Stimulated activated CD8-positive, alpha-beta memory T cell treated with anti-CD3 and anti-CD28 coated beads, Interleukin-15, amount 100 ng/mL, for 4 hours (primary cell): Measurements from ENCODE around the gene GEN1.

Source experiments
- DNase-seq, 2 donors: peaks; one replicate each; pipeline ENCODE4 v3.0.0-alpha.2; 2020; ENCODE audit warnings: low read depth in 2 of 2

Gene GEN1

GRCh38 chr2:17754773-17755425 lies 961 bp downstream of the GEN1 start:
- DNase-seq = no peak

DNA sequence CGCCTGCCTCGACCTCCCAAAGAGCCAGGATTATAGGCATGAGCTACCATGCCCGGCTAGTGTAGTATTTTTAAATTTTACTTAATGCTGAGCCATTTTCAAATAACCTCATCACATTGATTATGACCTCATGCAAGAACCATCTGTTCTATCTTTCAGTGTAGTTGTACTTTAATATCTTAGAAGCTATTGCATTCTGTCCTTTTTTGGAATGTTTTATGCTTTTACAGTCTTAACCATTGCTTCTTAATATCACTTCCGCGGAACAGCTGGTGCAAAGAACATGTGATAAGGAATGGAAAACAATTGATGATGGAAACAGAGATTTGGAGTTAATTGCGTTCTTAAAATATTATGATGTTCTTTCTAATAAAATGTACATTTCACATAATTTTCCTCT lies 2.7 kb downstream of the GEN1 start:
- DNase-seq = no peak

DNA sequence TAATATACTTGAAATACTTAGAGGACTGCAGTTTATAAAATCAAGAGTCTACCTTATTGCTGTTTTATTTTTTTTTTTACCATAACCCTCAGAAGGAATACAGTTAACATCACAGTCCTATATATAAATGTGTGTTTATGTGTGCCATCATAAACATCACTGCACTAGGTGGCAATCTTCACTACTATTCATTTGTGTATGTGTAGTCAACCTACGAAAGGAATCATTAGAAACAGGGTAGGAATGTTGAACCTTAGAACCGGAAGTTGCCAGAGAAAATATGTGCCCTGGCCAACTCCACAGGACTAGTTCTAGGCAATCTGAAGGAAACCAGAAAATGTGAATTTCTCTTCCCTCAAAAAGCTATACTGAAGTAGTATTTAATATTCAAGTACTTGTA lies 3.4 kb downstream of the GEN1 start:
- no peak for DNase-seq

DNA sequence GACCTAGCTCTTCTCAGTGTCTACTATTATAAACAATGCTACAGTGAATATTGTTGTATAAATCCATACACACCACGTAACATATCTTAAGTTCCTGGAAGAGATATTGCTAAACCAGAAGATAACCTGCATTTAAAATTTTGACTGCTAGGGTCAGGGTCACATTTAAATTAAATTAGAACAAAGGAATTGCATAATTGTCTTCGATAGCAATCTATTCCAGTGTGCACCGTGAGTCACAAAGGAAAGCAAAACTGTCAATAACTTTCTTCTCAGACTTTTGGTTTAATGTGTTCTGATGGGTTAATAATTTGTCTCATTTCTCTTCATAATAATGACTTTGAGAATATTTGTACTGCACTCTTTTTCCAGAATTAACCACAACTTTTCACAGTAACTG lies 4.2 kb downstream of the GEN1 start:
- DNase-seq = no peak

DNA sequence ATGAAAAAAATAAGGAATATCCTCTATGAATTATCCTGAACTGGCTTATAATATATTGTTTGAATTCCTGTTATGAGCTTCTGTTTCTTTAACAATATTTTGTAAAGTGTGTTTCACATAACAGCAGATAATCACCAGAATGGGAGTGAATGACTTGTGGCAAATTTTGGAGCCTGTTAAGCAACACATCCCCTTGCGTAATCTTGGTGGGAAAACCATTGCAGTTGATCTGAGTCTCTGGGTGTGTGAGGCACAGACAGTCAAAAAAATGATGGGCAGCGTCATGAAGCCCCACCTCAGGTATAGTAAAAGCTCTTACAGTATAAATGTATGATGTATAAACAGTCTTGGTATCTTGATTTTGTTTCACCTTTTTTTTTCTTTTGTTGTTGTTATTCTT lies 5.9 kb downstream of the GEN1 start:
- DNase-seq = no peak

DNA sequence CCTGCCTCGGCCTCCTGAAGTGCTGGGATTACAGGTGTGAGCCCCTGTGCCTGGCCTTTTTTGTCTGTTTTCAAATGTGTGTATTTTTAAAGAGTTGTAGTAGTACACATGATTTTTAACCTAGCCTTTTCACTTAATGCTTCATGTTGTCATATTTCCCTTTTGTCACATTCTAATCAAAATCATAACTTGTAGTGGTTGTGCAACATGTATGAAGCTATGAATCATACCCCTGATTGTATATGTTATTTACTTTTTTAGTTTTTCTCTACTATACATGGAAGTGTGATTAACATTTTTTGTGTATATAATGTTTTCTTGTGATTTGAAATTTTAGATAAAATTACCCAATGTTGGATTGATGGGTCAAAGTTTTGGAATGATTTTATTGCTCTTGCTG lies 8.5 kb downstream of the GEN1 start:
- DNase-seq = no peak

GRCh38 chr2:17763641-17764333 lies 9.8 kb downstream of the GEN1 start:
- DNase-seq = no peak

DNA sequence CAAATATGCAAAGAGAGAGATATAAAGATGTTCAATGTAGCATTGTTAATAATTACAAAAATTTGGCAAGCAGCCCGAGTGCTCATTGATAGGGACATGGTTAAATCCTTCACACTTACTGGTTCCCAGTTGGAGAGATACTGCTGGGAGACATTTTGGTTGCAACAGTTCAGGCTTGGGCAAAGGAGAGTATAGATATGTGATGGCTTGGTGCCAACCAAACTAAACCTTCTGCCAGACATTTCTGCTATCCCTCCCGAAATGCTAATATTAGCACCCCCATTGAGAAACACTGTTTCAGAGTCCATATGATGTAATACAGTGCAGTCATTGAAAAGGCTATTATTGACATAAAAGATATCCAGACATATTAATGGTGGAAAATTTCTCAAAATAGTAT lies 11.5 kb downstream of the GEN1 start:
- no peak for DNase-seq

GRCh38 chr2:17768894-17769293 lies 15.0 kb downstream of the GEN1 start:
- no peak for DNase-seq

DNA sequence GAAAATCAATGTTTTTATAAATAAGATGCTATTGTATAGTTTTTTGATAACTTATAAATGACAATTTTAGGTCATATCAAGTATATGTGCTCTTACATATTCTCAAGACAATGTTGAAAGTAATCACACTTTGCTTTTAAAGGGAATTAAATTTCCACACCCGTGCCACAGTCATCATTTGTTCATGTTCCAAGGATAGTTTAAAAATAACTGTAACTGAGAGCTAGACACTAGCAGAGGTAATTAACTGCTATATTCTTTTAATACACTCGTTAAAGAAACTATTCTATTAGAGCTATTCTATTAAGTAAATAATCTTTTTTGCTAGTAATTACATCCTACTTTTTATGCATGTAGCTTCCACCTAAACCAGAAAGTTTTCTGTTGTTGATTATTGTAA lies 18.0 kb downstream of the GEN1 start:
- DNase-seq = no peak

DNA sequence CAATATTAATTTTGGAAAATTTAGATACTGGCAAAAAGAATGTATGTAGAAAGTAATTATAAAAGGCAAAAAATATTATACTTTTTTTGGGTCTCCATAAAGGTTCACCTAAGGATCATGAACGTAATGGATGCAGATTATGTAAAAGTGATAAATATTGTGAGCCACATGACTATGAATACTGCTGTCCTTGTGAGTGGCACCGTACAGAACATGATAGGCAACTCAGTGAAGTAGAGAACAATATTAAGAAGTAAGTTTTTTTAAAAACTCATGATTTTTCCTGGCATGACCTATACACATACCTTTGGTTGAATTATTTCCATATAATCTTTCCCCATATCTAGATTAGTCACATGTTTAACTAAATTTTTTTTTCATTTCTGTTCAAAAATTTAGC lies 18.6 kb downstream of the GEN1 start:
- no peak for DNase-seq

DNA sequence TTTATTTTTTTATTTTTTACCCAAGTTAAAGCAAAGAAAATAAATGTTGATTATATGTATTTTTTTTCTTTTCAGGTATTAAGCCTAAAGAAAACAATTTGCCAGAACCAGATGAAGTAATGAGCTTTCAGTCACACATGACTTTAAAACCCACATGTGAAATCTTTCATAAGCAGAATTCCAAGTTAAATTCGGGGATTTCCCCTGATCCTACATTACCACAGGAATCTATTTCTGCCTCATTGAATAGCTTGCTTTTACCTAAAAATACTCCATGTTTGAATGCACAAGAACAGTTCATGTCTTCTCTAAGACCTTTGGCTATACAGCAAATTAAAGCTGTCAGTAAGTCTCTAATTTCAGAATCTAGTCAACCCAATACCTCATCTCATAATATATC lies 26.6 kb downstream of the GEN1 start:
- DNase-seq = no peak

DNA sequence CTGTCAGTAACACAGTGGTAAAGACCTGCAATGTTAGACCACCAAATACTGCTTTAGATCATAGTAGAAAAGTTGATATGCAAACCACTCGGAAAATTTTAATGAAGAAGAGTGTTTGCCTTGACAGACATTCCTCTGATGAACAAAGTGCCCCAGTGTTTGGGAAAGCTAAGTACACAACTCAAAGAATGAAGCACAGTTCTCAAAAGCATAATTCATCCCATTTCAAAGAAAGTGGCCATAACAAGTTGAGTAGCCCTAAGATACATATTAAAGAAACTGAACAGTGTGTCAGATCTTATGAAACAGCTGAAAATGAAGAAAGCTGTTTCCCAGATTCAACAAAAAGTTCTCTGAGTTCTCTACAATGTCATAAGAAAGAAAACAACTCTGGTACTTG lies 27.5 kb downstream of the GEN1 start:
- DNase-seq = no peak

GRCh38 chr2:17786727-17787126 lies 32.8 kb downstream of the GEN1 start:
- DNase-seq = no peak

DNA sequence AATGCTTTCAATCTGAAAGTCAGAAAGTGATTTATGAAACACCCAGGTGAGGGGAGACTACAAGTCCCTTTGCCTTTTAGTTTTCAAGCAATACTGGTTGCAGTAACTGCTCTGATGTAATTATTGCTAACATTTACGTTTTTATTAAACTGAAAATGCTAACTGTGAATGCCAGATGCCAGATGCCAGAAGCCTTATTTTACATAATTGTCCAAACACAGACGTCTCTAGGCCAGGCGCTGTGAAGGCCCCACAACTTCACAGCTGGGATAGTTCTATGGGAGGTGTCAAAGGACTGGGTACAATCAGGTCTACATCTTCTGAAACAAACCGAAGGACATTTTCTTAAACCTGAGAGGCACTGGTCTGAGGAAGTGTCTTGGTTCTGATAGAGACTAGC lies 34.8 kb downstream of the GEN1 start:
- no peak for DNase-seq

GRCh38 chr2:17790536-17790935 lies 36.6 kb downstream of the GEN1 start:
- DNase-seq = no peak

DNA sequence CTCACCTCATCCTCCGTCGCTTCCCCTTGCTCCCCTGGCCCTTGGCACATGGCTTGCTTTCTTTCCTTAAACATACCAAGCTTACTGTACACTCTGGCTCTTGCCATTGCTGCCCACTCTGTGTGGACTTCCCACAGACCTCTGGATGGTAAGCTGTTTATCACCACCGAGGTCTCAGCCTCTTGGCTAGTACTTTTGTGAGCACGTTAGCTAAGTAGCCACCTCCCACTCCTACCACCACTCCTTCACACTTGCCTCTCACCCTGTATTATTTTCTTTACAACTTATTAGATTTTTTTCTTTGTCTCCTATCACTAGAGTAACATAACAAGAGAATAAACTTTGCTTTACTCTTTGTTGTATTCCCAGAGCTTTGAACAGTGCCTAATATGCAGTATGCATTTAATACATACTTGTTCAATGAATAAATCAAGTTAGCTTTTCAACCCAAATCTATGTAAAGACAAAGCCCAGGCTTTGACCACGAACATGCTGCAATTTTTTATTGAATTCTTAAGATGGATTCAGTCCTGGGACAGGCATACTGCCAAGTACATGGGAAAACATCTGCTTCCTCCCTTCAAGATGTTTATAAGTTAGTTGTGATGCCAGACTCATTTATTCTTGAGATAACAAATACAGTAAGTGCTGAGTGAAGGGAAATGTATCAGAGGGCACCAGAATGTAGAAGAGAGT lies 37.3 kb downstream of the GEN1 start:
- no peak for DNase-seq

GRCh38 chr2:17791817-17792130 lies 37.8 kb downstream of the GEN1 start:
- no peak for DNase-seq

DNA sequence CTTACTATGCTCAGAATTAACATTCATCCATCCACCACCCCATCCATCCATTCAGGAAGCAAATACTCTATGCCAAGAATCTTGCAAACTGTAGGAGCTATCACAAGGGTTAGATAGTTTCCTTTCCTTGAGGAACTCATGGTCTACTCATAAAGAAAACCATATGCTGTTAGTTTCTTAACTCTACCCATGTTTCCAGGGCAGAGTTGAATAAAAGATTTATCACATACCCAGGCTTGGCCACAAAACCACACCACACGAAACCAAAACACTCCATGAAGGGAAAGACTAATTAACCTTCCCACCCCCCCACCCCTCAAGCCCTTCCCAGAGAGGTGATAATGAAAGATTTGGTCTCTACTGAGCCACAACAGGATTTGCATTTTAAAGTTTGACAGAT lies 38.6 kb downstream of the GEN1 start:
- no peak for DNase-seq

DNA sequence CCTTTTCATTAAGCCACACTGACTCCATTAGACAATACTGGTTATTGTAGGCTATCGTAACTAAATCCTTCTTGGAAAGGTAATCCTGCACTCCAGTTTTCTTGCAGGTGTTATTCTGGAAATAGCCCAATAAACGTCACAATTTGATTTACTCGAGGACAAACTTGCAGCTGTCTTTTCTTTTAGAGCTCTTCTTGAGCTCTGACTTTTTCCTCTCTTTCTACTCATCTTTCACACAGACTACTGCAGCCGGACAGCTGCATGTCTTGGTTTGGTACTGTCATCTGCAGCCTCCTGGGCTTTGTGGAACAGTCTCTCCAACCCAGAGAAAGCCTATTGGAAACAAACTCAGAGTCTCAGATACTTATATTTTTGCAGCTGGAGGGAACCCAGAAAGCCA lies 39.4 kb downstream of the GEN1 start:
- no peak for DNase-seq

- no peak for DNase-seq
These were observed 39.9 kb downstream of the GEN1 start for GRCh38 chr2:17793803-17794354.

GRCh38 chr2:17795309-17795708 lies 41.4 kb downstream of the GEN1 start:
- no peak for DNase-seq

- no peak for DNase-seq
These were observed 44.4 kb downstream of the GEN1 start for GRCh38 chr2:17798338-17798737.
